Measurements from ENCODE around the gene MYO1D. TPM values are rescaled to one million over a fixed set of nuclear protein-coding genes. Genes with fewer than 3 reads are reported as not detected.

The MYO1D gene
- total and polyA plus RNA-seq, 8 donors: 16.7 to 43.0 (median 29.4) TPM

- Histone ChIP-seq H3K9me3 (no peaks in the 10 kb centered on the region), H3K27me3 (no peaks in the 10 kb centered on the region), H3K4me3 (no peak overlapping the region), H3K36me3 (no peaks in the 10 kb centered on the region), H3K4me1 (no peaks in the 10 kb centered on the region), H3K27ac (no peak overlapping the region)
- WGBS, 2 donors: 87 to 88% methylated on average over 7 of the region's 7 CpGs
- FAIRE-seq (no peak), ATAC-seq (no peak), DNase-seq (no peak)
- TF ChIP-seq CTCF (IDR thresholded peaks at IDR 0.05): no peak
- intact Hi-C loops (cut with DNase I): no loop called here
Observed at GRCh38 chr17:32609884-32610650, 266.9 kb downstream of the MYO1D start.

- Histone ChIP-seq H3K27ac (no peak overlapping the region), H3K4me3 (no peak overlapping the region), H3K9me3 (no peaks in the 10 kb centered on the region), H3K4me1 (no peaks in the 10 kb centered on the region), H3K27me3 (no peaks in the 10 kb centered on the region), H3K36me3 (no peaks in the 10 kb centered on the region)
- FAIRE-seq: no peak
- WGBS, 2 donors: 64 to 71% methylated on average over 7 of the region's 7 CpGs
- ATAC-seq: peak in 3 of 4 donors; percentile 72 to 88 (median 86)
- intact Hi-C loops (cut with DNase I): no loop called here
- TF ChIP-seq CTCF (IDR thresholded peaks at IDR 0.05): no peak
- peak; percentile 16 to 65 (median 36) for DNase-seq
Observed at GRCh38 chr17:32609085-32609484, 267.8 kb downstream of the MYO1D start.

GRCh38 chr17:32608267-32608666 lies 268.7 kb downstream of the MYO1D start:
- intact Hi-C loops (cut with DNase I): no loop called here
- no peaks in the 10 kb centered on the region for H3K36me3 ChIP-seq
- FAIRE-seq (no peak), DNase-seq (no peak), ATAC-seq (no peak)
- H3K4me3 ChIP-seq: no peak overlapping the region
- no peaks in the 10 kb centered on the region for H3K27me3 ChIP-seq
- no peaks in the 10 kb centered on the region for H3K9me3 ChIP-seq
- no peaks in the 10 kb centered on the region for H3K4me1 ChIP-seq
- no peak overlapping the region for H3K27ac ChIP-seq
- TF ChIP-seq CTCF (IDR thresholded peaks at IDR 0.05): no peak

GRCh38 chr17:32604966-32605365 lies 272.0 kb downstream of the MYO1D start:
- no peak for TF ChIP-seq CTCF (IDR thresholded peaks at IDR 0.05)
- intact Hi-C loops (cut with DNase I): no loop called here
- no peak for FAIRE-seq

GRCh38 chr17:32602396-32602795 lies 274.5 kb downstream of the MYO1D start:
- H3K9me3 ChIP-seq: no peaks in the 10 kb centered on the region
- no peak overlapping the region for H3K4me3 ChIP-seq
- intact Hi-C loops (cut with DNase I): no loop called here
- FAIRE-seq (no peak), ATAC-seq (no peak), DNase-seq (no peak)
- WGBS, 2 donors: 86 to 95% methylated on average over 2 of the region's 2 CpGs
- no peaks in the 10 kb centered on the region for H3K4me1 ChIP-seq
- H3K27me3 ChIP-seq: no peaks in the 10 kb centered on the region
- H3K27ac ChIP-seq: no peak overlapping the region
- TF ChIP-seq CTCF (IDR thresholded peaks at IDR 0.05): no peak
- no peaks in the 10 kb centered on the region for H3K36me3 ChIP-seq

More at GRCh38 chr17:32604966-32605365, 272.0 kb downstream of the MYO1D start:
- WGBS, 2 donors: 64 to 73% methylated on average over 4 of the region's 4 CpGs
- ATAC-seq (no peak), DNase-seq (no peak)
- Histone ChIP-seq H3K4me1 (no peaks in the 10 kb centered on the region), H3K36me3 (no peaks in the 10 kb centered on the region), H3K27ac (no peak overlapping the region), H3K27me3 (no peaks in the 10 kb centered on the region), H3K9me3 (no peaks in the 10 kb centered on the region), H3K4me3 (no peak overlapping the region)

Measured in pancreas (tissue), 10 donors.